NCI-H2171 treated with DMSO at 0.1 percent for 48 hours (cell line): ENCODE data around the gene PSME3.
A peak's percentile ranks its signal among the peaks of the same experiment; 100 is the strongest.

Experiments
- DNase-seq: peaks from one replicate; lab custom pipeline; 2025; lab: John Stamatoyannopoulos, UW

PSME3 gene

DNA sequence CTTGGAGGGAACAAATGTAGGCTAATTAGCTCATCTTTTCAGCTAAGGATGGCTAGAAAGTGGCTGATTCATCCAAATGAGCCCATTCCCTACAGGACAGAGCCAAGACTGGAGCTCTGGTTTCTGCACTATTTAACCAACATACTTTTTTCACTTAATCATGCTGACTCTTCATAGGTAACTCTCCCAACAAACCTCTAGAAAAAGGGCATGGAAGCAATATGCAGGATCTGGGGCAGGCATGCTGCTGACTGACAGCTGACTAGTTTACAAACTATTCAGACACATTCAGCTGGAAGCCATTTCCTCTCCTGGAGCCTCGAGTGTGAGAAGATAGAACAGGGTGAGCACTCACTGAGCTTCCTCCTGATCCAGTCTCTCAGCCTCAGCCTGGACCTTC, 15.3 kb upstream of the PSME3 start:
- DNase-seq = no peak

DNA sequence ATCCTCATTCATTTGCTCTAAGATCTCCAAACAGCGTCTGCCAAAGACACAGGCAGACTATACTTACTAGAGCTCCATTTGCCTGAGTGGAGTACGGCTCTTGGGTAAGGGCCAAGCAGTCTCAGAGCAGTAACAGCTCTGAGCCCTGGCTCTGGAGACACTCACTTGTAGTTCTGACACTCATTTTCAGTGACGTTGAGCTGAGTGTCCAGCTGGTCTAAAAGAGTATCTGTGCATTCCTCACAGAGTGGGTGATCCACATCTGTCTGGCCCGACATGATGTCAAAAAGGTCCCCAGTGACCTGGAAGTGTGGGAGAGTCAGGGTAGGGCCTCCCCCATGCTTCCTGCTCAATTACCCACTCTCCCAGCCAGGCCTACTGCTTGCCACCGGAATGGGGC, 14.8 kb upstream of the PSME3 start:
- DNase-seq = no peak

DNA sequence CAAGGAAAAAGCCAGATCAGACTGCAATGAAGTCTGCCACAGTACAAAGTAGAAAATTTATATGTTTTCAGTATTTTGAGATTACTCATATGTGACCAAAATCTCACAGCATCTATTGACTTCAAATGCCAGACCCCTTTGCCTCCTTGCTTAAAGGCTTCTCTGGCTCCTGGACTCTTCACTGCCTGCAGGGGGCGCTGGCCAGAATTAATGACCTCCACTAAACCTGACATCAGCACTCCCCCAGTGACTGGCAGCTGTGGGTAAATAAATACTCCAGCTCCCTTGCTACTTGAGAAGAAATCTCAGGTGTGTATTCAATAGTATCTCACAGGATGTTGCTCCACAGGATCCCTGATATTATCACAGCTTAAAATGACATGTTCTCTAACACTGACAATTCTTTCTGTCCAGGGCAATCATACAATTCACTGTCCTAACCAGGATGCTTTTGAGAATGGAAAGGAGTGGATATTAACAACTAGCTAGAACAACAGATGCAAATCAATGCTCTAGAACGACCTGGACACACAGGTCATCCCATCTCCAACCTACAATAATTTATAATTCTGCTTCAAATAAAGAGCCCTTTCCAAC, 13.2 kb upstream of the PSME3 start:
- peak; percentile 39 for DNase-seq

DNA sequence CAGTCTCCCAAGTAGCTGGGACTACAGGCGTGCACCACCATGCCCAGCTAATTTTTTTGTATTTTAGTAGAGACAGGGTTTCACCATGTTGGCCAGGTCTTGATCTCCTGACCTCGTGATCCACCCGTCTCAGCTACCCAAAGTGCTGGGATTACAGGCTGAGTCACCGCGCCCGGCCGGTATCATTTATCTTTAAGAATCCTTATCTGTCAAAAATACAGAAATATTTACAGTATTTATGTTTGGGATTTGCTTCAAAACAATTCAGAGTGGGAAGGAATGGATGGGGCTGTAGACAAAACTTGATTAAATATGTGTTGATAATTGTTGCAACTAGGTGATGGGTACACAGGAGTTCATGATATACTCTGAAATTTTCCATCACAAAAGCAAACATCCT, 12.0 kb upstream of the PSME3 start:
- DNase-seq = no peak

DNA sequence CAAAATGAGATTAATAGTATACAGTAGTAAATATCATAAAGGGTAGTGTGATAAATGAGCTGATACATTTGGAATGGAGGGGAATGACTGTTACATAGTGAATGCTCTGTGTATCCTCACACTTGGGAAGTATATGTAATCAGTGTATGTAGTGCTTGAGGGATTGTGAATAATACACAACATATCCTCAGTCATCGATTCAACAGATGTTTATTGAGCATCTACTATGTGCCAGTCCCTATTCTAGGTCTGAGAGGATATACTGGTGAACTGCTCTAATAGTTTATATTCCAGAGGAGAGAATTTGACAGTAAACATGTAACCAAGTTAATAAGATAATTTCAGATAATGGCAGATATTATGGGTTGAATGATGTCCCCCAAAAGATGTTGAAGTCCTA, 5.7 kb upstream of the PSME3 start:
- no peak for DNase-seq

DNA sequence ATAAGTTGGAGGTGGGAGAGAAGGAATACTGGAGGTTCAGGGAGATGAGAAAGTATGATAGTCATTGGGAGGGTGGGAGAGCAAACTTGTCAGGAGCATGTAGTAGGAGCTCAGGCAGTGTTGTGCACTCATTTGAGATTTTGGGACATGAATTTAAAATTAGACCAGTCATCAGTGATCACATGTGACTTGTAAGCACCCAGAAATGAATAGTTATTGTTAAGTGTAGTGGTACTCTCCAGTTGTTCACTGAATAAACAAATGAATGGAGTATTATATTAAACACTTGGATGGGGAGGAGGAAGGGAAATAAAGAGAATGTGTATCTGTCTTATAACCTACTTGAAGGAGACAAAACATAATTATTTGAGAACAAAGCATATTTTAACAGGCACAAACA, 2.2 kb upstream of the PSME3 start:
- DNase-seq = no peak

DNA sequence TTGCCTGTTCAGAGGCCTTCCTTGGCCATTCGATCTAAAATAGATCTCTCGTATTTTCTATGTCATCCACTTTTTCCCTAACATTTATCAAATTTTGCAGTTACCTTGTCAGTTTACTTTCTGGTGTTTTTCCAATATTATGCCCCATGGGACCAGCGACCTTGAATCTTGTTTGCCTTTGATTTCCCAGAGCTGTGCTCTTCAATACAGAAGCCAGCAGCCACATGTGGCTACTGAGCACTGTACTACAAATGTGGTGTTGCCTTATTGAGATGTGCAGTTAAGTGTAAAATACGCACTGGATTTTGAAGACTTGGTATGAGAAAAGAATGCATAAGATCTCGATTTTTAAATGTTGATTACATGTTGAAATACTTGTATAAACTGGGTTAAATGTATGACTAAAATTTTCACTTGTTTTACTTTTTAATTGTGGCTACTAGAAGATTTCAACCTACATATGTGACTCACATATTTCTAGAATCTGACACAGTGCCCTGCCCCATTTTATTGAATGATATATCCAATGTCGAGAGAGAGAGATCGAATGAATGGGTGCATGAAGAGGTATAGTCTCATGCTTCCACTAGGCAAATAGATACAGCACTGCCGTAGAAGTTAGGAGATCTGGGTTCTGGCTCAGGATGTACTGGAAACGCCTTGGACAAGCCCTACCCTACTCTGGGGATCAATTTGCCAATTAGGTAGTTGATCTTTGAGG, 824 bp upstream of the PSME3 start:
- DNase-seq = no peak

DNA sequence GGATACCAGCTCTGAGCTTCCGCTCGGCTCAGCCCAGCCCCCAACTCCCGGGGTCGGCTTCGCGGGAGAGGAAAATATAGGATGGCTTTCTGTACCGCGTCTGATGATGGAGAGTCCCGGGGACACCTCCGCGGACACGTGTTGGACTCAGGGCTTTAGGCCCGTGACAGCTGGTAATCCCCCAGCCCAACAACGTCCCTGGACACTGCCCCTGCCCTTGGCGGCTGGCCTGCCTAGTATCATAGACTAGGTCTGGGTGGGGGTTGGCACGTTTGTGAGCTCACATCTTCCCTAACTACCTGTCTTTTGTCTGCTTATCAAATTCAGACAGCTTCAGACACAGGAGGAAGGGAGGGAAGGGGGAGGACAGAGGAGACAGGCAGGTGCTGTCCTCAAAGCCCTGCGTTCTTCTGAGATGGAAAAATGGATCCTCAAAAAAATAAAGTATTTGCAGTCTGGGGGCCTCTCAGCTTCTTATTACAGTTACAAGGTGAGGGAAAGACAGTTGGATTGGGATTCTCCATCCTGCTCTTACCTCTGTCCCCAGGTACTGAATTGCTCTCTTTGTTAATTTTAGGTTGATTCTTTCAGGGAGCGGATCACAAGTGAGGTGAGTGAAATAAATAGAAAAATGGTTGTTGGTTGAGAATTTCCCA, 698 bp downstream of the PSME3 start:
- no peak for DNase-seq

DNA sequence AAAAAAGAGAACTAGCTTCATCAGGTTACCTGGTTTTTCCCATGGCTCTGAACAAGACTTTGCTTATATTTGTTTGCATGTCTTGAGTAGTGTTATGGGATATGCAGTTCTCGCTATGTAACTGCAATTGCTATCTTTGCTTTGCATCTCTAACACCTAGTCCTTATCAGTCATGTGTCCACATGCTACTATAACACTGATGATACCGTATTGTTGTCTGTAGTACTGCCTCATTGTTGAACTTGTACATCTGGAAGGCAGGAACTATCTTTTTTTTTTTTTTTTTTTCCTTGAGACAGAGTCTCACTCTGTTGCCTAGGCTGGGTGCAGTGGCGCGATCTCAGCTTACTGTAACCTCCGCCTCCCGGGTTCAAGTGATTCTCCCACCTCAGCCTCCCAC, 2.5 kb downstream of the PSME3 start:
- DNase-seq = no peak

DNA sequence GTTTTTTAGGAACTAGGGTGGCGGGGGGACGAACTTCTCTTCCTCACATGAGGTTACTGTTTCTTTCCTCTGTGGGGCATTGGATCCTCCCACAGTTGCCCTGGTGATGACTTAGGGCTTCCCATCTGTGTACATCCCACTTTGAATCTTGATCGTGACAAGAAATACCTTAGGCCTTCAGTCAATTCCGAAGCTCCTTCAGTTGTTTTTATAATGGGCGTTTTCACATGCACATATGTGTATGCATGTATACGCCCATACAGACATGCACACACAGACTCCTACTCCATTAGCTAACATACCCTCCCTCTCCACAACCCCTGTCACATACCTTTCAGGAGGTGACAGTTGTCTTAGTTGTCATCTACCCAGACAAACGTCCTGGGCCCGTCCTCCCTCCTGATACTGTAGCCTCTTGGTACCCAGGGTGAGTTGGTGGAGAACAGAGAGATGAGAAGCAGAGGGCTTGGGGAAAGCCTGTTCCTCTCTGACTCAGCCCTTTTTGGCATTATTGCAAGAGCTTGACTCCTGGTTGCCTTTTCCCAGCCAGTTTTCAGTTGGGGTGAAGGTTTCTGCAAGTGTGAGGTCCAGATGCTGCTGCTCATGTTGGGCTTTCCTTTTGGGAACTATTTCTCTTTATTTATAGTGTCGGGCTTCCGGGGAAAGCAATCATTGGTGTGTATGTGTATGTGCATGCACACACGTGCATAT, 8.9 kb downstream of the PSME3 start:
- no peak for DNase-seq

DNA sequence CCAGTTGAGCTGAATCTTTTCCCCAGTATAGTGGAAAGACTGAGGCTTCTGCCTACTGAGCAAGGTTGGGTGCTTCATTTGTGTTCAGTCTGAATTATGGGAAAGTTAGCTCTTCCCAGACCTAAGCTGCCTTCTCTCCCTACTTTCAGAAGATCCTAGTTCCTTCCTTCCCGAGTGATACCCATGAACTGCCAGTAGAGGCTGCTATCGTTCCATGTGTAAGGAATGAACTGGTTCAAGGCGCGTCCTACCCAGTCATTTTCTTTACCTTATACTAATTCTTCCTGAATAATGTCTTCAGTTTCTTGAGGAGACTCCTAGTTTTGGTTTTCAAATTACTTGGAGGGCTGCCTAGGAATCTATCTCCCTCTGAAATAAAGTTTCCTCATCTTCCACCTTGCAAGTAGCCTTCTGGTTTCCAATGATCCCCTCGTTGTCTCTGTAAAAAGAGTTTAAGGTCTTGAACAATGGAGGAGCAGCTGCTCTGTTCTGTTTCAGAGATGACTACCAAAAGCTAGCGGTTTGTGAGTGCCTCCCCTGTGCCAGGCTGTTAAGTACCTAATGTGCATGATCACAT, 10.2 kb downstream of the PSME3 start:
- DNase-seq = peak; percentile 70

DNA sequence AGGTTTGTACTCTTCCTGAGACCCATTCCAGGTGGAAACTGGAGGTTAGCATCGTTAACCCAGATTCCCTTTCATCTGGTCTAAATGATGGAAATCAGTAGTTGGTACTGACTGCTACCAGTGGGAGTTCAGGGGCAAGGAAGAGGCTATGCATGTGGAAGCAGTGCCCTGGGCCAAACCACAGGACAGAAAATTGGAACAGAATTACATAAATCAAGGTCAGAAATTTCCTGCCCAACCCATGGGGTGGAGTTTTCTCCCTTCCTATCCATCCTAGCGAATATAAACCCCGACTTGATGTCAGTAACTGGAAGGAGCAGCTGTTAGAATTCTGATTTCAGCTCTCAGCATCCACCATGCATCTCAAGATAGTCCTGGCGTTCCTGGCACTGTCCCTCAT, 11.1 kb downstream of the PSME3 start, which contains the start of gene AOC2:
Gene AOC2 (plus strand): TSS at position 310 of the 400 bp plus-strand sequence. CDS start 47 bp downstream, at position 357.
- DNase-seq = no peak

DNA sequence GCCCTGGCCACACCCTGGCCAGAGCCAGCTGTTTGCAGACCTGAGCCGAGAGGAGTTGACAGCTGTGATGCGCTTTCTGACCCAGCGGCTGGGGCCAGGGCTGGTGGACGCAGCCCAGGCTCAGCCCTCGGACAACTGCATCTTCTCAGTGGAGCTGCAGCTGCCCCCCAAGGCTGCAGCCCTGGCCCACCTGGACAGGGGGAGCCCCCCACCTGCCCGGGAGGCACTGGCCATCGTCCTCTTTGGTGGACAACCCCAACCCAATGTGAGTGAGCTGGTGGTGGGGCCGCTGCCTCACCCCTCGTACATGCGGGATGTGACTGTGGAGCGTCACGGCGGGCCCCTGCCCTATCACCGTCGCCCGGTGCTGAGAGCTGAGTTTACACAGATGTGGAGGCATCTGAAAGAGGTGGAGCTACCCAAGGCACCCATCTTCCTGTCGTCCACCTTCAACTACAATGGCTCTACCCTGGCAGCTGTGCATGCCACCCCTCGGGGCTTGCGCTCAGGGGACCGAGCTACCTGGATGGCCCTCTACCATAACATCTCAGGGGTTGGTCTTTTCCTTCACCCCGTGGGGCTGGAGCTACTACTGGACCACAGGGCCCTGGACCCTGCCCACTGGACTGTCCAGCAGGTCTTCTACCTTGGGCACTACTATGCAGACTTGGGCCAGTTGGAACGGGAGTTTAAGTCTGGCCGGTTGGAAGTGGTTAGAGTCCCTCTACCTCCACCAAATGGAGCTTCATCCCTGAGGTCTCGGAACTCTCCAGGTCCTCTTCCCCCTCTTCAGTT, 11.8 kb downstream of the PSME3 start:
- DNase-seq = no peak

DNA sequence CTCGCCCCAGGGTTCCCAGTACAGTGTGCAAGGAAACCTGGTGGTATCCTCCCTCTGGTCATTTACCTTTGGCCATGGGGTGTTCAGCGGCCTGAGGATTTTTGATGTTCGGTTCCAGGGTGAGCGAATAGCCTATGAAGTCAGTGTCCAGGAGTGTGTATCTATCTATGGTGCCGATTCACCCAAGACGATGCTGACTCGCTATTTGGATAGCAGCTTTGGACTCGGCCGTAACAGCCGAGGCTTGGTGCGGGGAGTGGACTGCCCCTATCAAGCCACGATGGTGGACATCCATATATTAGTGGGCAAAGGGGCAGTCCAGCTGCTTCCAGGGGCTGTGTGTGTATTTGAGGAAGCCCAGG, 12.3 kb downstream of the PSME3 start:
- no peak for DNase-seq

DNA sequence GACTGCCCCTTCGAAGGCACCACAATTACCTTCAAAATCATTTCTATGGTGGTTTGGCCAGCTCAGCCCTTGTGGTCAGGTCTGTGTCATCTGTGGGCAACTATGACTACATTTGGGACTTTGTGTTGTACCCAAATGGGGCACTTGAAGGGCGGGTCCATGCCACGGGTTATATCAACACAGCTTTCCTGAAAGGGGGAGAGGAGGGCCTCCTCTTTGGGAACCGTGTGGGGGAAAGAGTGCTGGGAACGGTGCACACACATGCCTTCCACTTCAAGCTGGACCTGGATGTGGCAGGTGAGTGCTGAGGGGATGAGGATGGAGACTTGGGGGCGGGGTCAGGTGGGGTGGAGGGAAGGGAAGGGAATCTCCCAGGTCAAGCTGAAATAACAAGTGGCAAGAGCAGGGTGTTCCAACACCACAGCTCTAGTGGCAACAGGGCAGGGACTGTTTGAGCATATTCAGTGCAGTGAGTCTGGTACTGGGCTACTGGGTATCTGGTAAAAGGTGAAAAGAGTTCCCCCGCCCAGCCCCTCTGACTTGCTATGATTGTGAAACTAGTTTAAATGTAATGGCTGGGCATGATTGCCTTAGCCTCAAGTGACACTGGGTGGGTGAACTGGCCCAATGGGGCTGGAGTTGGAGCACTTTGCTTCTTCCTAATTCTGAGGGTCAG, 12.9 kb downstream of the PSME3 start:
- DNase-seq = no peak

DNA sequence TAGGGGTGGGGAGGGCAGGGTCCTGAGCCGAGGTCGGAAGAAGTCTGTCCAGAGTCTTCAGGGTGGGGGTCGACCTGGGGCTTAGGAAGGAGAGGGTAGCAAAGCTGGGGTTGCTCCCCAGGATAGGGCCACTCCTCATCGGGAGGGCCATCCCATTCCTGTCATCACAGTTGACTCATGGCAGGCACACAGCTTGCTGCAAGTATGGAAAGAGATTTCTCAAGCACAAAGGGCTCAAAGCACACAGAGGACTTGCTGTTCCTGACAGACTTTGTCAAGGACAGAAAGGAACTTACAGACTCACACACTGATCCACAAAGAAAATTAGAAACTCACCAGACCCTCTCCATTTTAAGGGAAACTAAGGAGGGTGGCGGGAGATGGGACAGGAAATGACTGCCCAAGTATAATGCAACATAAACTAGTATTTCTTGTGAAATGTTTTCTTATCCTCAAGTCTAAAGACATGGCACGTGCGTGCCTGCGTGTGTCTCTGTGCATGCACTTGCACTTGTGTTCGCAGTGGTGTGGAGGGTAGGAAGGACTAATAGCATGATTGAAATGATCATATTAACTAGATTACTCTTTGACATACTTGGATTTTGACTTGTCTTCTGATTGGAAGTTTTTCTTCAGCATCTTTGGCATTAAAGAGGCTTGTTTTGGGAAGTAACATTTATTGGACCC, 13.5 kb downstream of the PSME3 start:
- no peak for DNase-seq

DNA sequence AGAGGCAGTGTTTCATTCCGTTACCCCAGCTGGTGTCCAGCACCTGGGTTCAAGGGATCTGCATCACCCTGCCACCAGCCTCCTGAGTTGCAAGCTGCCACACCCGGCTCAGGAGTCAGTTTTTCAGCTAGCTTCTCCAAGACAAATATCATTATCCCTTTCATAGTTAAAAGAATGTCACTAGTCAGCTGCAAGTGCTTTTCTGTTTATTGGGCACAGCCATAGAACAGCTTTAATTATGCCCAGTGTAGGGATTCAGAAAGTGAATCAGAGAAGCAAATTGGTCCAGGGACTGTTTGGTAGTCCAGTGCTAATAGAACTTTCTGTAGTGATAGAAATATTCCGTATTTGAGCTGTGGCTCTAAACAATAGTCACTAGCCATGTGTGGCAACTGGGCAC, 14.9 kb downstream of the PSME3 start:
- no peak for DNase-seq

DNA sequence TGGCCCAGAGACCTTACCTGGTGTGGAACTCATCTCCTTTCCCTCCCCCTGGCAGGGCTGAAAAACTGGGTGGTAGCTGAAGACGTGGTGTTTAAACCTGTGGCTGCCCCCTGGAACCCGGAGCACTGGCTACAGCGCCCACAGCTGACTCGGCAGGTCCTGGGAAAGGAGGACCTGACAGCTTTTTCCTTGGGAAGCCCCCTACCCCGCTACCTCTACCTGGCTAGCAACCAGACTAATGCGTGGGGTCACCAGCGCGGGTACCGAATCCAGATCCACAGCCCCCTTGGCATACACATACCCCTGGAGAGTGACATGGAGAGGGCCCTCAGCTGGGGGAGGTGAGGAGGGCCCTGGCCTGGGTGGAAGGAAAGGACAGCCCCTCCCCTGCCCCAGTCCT, 15.8 kb downstream of the PSME3 start:
- no peak for DNase-seq

DNA sequence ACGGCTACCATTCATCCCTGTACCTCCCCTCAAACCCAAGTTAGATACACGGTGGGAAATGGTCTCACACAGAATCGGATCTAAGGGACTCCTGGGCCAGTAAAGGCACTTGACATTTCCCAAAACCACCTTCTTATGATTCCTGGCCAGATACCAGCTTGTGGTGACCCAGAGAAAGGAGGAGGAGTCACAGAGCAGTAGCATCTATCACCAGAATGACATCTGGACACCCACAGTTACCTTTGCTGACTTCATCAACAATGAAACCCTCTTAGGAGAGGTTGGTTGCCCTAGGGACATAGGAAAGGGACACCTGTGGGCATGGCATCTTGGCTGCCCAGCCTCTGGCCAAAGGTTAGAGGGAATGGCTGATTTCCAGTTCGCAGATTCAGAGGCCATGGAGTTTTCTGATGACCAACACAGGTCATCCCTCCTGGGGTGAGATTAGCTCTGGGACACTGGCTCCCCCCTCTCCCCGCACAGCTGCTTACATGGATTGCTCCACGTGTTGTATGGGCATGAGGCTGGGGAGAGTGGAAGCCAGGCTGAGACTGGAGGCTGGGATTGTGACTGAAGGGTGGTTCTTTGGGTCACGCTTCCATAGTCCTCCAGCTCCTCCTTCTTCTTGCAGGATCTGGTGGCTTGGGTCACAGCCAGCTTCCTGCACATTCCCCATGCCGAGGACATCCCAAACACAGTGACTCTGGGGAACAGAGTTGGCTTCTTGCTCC, 16.4 kb downstream of the PSME3 start:
- DNase-seq = no peak

DNA sequence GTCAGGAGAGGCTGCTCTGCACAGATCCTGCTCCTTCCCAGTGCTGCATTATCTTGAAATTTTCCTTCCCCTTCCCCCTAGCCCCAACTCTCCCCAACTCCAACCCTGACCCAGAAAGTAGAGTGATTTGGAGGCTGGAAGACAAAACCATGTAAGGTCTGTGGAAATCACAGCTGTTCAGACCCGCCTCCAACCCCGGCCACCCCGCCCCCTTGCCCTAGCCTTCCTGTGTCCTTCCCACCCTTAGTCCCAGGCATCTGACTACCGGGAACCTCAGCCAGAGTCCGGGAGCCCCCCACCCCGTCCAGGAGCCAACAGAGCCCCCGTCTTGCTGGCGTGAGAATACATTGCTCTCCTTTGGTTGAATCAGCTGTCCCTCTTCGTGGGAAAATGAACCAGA, 17.8 kb downstream of the PSME3 start, which contains the start of gene AOC3:
Gene AOC3 (plus strand): TSS at position 246 of the 400 bp plus-strand sequence. CDS start 145 bp downstream, at position 391.
- no peak for DNase-seq
